ENCODE data around the gene MMP21. TPM values are rescaled to one million over a fixed set of nuclear protein-coding genes. Genes with fewer than 3 reads are reported as not detected.

The MMP21 gene
- polyA plus RNA-seq, 1 donor from 2014 or later, result not detected

DNA sequence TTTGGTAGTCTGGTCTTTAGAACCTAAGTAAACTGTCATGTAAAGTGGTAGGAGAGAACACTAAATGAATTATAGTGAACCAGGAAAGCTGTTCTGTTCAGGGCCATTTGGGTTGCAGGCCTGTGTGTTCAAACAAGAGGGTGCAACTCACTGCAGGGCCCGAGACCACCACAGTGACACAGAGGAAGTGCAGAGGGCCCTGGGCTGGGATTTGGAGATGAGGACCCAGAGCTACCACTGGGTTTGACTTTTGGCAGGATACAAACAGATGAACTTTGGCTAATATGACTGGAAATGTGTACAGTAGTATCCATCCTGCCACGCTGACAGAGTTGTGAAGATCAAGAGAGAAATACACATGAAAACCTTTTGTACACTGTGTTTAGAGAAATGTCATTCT lies 9.8 kb downstream of the MMP21 start:
- TF ChIP-seq SMC3 (conservative IDR thresholded peaks at IDR 0.05; ENCODE audit: poor library complexity), result no peak
- TF ChIP-seq POLR2AphosphoS5 (IDR thresholded peaks at IDR 0.05), result no peak
- no peak for TF ChIP-seq EZH2 (IDR thresholded peaks at IDR 0.05; ENCODE audit: borderline replicate concordance, insufficient read depth, low read length, poor library complexity, severe bottlenecking)
- TF ChIP-seq, protein P1, sequence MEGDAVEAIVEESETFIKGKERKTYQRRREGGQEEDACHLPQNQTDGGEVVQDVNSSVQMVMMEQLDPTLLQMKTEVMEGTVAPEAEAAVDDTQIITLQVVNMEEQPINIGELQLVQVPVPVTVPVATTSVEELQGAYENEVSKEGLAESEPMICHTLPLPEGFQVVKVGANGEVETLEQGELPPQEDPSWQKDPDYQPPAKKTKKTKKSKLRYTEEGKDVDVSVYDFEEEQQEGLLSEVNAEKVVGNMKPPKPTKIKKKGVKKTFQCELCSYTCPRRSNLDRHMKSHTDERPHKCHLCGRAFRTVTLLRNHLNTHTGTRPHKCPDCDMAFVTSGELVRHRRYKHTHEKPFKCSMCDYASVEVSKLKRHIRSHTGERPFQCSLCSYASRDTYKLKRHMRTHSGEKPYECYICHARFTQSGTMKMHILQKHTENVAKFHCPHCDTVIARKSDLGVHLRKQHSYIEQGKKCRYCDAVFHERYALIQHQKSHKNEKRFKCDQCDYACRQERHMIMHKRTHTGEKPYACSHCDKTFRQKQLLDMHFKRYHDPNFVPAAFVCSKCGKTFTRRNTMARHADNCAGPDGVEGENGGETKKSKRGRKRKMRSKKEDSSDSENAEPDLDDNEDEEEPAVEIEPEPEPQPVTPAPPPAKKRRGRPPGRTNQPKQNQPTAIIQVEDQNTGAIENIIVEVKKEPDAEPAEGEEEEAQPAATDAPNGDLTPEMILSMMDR (IDR thresholded peaks at IDR 0.05; ENCODE audit: poor library complexity, severe bottlenecking), result no peak
- TF ChIP-seq, protein P2, sequence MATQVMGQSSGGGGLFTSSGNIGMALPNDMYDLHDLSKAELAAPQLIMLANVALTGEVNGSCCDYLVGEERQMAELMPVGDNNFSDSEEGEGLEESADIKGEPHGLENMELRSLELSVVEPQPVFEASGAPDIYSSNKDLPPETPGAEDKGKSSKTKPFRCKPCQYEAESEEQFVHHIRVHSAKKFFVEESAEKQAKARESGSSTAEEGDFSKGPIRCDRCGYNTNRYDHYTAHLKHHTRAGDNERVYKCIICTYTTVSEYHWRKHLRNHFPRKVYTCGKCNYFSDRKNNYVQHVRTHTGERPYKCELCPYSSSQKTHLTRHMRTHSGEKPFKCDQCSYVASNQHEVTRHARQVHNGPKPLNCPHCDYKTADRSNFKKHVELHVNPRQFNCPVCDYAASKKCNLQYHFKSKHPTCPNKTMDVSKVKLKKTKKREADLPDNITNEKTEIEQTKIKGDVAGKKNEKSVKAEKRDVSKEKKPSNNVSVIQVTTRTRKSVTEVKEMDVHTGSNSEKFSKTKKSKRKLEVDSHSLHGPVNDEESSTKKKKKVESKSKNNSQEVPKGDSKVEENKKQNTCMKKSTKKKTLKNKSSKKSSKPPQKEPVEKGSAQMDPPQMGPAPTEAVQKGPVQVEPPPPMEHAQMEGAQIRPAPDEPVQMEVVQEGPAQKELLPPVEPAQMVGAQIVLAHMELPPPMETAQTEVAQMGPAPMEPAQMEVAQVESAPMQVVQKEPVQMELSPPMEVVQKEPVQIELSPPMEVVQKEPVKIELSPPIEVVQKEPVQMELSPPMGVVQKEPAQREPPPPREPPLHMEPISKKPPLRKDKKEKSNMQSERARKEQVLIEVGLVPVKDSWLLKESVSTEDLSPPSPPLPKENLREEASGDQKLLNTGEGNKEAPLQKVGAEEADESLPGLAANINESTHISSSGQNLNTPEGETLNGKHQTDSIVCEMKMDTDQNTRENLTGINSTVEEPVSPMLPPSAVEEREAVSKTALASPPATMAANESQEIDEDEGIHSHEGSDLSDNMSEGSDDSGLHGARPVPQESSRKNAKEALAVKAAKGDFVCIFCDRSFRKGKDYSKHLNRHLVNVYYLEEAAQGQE (IDR thresholded peaks at IDR 0.05; ENCODE audit: borderline replicate concordance), result no peak
- TF ChIP-seq EP300 (conservative IDR thresholded peaks at IDR 0.05; ENCODE audit: poor library complexity, severe bottlenecking), result no peak
- TF ChIP-seq TAF1 (IDR thresholded peaks at IDR 0.05; ENCODE audit: low read depth), result no peak
- TF ChIP-seq MXI1 (conservative IDR thresholded peaks at IDR 0.05; ENCODE audit: poor library complexity, severe bottlenecking), result no peak
- no peak for TF ChIP-seq RAD21 (conservative IDR thresholded peaks at IDR 0.05)

DNA sequence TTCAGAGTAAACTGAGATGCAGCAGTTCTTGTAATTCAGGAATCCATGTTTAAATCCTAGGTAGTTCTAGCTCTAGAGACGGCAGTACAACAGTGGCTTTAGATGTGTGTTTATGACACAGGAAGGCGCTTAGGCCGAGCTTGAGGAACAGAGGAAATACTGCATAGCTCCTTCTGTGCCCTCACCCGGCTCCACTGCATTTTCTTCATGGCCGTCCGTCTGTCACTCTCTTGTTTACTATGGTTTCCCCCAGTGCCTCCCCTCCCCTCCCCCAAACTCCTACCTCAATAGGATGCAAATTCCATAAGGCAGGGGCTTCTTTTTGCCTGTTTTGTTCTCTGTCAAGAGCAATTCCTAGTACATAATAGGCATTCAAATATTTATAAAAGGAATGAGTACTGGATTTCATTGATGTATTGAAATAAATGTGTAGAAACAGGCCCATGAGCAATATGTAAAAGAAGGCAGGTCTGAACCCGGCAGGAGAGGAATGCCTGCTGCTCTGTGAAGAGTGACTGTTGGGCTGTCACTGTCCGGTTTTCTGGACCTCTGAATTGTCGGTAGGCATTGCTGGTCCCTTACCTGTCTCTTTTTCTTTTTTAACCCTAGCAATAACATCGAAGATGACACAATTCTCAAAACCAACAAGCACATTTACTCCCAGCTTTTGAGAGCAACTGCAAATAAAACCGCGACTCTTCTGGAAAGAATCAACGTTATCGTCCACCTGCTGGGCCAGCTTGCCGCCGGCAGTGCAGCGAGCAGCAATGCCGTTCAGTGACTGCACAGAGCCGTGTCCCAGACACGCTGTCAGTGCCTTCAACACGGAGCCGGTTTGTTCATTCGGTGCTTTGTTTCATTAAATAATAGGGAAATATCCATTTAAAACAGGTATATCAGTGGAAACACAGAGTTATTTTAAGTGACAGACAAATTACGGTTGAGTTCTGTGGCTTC lies 12.7 kb downstream of the MMP21 start:
- Histone ChIP-seq H3F3A (ENCODE audit: insufficient read depth, low read length, poor library complexity, severe bottlenecking) (no peaks in the 10 kb centered on the region), H3K9me3 (ENCODE audit: low read length) (no peaks in the 10 kb centered on the region), H4K20me1 (ENCODE audit: insufficient read depth) (no peaks in the 10 kb centered on the region), H3K79me2 (replicated peaks; ENCODE audit: insufficient read depth, low read length) (no peaks in the 10 kb centered on the region), H3K9me2 (ENCODE audit: insufficient read depth, low read length) (no peaks in the 10 kb centered on the region), H3K27ac (ENCODE audit: low read length) (no peak overlapping the region), H3K9ac (ENCODE audit: low read length) (no peak overlapping the region), H2AFZ (ENCODE audit: low read depth, low read length) (no peak overlapping the region), H3K4me3 (ENCODE audit: low read length) (no peak overlapping the region), H3K36me3 (ENCODE audit: insufficient read depth, low read length) (peaks cover 25% of the 10 kb centered on the region), H3K4me2 (ENCODE audit: low read length) (no peak overlapping the region), H3K27me3 (ENCODE audit: insufficient read depth, low read depth, low read length) (no peaks in the 10 kb centered on the region)
- TF ChIP-seq EZH2 (IDR thresholded peaks at IDR 0.05; ENCODE audit: borderline replicate concordance, insufficient read depth, low read length, poor library complexity, severe bottlenecking) (no peak), MXI1 (conservative IDR thresholded peaks at IDR 0.05; ENCODE audit: poor library complexity, severe bottlenecking) (no peak), RAD21 (conservative IDR thresholded peaks at IDR 0.05) (no peak)

More for the DNA sequence above, 9.8 kb downstream of the MMP21 start:
- H3K9ac ChIP-seq (ENCODE audit: low read length), result no peak overlapping the region
- H4K20me1 ChIP-seq (ENCODE audit: insufficient read depth), result no peaks in the 10 kb centered on the region
- H3K4me3 ChIP-seq (ENCODE audit: low read length), result no peak overlapping the region
- H3K36me3 ChIP-seq (ENCODE audit: insufficient read depth, low read length), result peaks cover 14% of the 10 kb centered on the region
- no peak overlapping the region for H3K27ac ChIP-seq (ENCODE audit: low read length)
- H2AFZ ChIP-seq (ENCODE audit: low read depth, low read length), result no peak overlapping the region
- H3K4me2 ChIP-seq (ENCODE audit: low read length), result no peak overlapping the region
- no peaks in the 10 kb centered on the region for H3F3A ChIP-seq (ENCODE audit: insufficient read depth, low read length, poor library complexity, severe bottlenecking)
- no peaks in the 10 kb centered on the region for H3K9me2 ChIP-seq (ENCODE audit: insufficient read depth, low read length)
- no peaks in the 10 kb centered on the region for H3K9me3 ChIP-seq (ENCODE audit: low read length)
- no peaks in the 10 kb centered on the region for H3K79me2 ChIP-seq (replicated peaks; ENCODE audit: insufficient read depth, low read length)
- no peaks in the 10 kb centered on the region for H3K27me3 ChIP-seq (ENCODE audit: insufficient read depth, low read depth, low read length)

All from neural cell (in vitro differentiated cells).